Measurements from ENCODE around the gene SAMMSON. TPM values are rescaled to one million over a fixed set of nuclear protein-coding genes. Genes with fewer than 3 reads are reported as not detected.

SAMMSON gene
- total and polyA plus RNA-seq, 9 of the 15 experiments (the other 6 are each of a cell fraction or from before 2014, with no cell fraction given), result 0.65 to 4.4 (median 1.9) TPM

GRCh38 chr3:70097084-70097483, 97.6 kb downstream of the SAMMSON start:
- CTCF ChIA-PET (ENCODE audit: low intra/inter-chr PET ratio), result no interaction called here
- DNase-seq (ENCODE audit: extremely low read depth in 1 of 4, low spot score in 3 of 4) (no peak), ATAC-seq (no peak), FAIRE-seq (no peak)
- H3K27me3 ChIP-seq (ENCODE audit: control insufficient read depth in 2 of 2, insufficient read depth in 2 of 2, low read length in 2 of 2), result no peaks in the 10 kb centered on the region
- in situ Hi-C loops (cut with MboI), result no loop called here
- no peak overlapping the region for H3K27ac ChIP-seq (ENCODE audit: extremely low read depth, low read depth, low read length)
- H4K20me1 ChIP-seq (replicated peaks; ENCODE audit: control insufficient read depth, insufficient read depth, low read length), result no peaks in the 10 kb centered on the region
- POLR2A ChIA-PET, result no interaction called here
- no peaks in the 10 kb centered on the region for H3K79me2 ChIP-seq (ENCODE audit: control insufficient read depth, insufficient read depth, low read length)
- no peak overlapping the region for H2AFZ ChIP-seq (ENCODE audit: low read depth, low read length)
- no peak overlapping the region for H3K4me2 ChIP-seq (ENCODE audit: insufficient read depth, low read length)
- H3K36me3 ChIP-seq (ENCODE audit: control insufficient read depth, insufficient read depth, low read length), result no peaks in the 10 kb centered on the region
- H3K4me1 ChIP-seq (replicated peaks in 1 of 2; ENCODE audit: control insufficient read depth in 2 of 2, insufficient read depth in 2 of 2, low read length in 2 of 2), result no peaks in the 10 kb centered on the region
- TF ChIP-seq ADNP (tag; IDR thresholded peaks at IDR 0.05) (no peak), ZEB2 (IDR thresholded peaks at IDR 0.05) (no peak), CTCF (IDR thresholded peaks at IDR 0.05 in 2 of 3, conservative IDR thresholded peaks at IDR 0.05 in 1 of 3; ENCODE audit: insufficient read depth in 2 of 3, low read depth in 1 of 3, low read length in 3 of 3) (no peak), ZNF263 (CRISPR knock-in tag; IDR thresholded peaks at IDR 0.05; ENCODE audit: borderline replicate concordance) (no peak), PML (IDR thresholded peaks at IDR 0.05; ENCODE audit: low read length) (no peak), TRIM24 (IDR thresholded peaks at IDR 0.05) (no peak), TAF15 (IDR thresholded peaks at IDR 0.05; ENCODE audit: low read depth, low read length) (no peak), ZNF165 (CRISPR knock-in tag; IDR thresholded peaks at IDR 0.05; ENCODE audit: borderline replicate concordance) (no peak), ATF3 (IDR thresholded peaks at IDR 0.05) (no peak), ATF3 (CRISPR knock-in tag; conservative IDR thresholded peaks at IDR 0.05) (no peak)
- BruUV-seq (replicated peaks), result no TSS peak
- intact Hi-C loops (cut with micrococcal nuclease), result no loop called here
- WGBS (ENCODE audit: insufficient coverage, low coverage, missing lambda C conversion rate), result 0% methylated on average over 1 of the region's 1 CpG
- H3K9me3 ChIP-seq (replicated peaks; ENCODE audit: control insufficient read depth, insufficient read depth, low read depth, low read length), result no peaks in the 10 kb centered on the region
- no peak overlapping the region for H3K4me3 ChIP-seq
- peaks cover 2% of the 10 kb centered on the region for H3K9me1 ChIP-seq (ENCODE audit: control insufficient read depth, insufficient read depth, low read length)
- no peak overlapping the region for H3K9ac ChIP-seq (ENCODE audit: insufficient read depth in 1 of 2, low read depth in 2 of 2, low read length in 2 of 2)

All from K562 (cell line).